K562 treated with DMSO at 1 percent for 4 hours (cell line): ENCODE results near the gene INTS1. TPM values are rescaled to one million over a fixed set of nuclear protein-coding genes. Genes with fewer than 3 reads are reported as not detected.

Experiments
- total RNA-seq: library from RNA; unstranded; fragments of 300-600 nt; gene quantifications from 2 replicates; pipeline ENCODE4 v1.2.3, GENCODE V29; 2022; ENCODE audit not compliant: insufficient read depth

Gene INTS1, protein sequence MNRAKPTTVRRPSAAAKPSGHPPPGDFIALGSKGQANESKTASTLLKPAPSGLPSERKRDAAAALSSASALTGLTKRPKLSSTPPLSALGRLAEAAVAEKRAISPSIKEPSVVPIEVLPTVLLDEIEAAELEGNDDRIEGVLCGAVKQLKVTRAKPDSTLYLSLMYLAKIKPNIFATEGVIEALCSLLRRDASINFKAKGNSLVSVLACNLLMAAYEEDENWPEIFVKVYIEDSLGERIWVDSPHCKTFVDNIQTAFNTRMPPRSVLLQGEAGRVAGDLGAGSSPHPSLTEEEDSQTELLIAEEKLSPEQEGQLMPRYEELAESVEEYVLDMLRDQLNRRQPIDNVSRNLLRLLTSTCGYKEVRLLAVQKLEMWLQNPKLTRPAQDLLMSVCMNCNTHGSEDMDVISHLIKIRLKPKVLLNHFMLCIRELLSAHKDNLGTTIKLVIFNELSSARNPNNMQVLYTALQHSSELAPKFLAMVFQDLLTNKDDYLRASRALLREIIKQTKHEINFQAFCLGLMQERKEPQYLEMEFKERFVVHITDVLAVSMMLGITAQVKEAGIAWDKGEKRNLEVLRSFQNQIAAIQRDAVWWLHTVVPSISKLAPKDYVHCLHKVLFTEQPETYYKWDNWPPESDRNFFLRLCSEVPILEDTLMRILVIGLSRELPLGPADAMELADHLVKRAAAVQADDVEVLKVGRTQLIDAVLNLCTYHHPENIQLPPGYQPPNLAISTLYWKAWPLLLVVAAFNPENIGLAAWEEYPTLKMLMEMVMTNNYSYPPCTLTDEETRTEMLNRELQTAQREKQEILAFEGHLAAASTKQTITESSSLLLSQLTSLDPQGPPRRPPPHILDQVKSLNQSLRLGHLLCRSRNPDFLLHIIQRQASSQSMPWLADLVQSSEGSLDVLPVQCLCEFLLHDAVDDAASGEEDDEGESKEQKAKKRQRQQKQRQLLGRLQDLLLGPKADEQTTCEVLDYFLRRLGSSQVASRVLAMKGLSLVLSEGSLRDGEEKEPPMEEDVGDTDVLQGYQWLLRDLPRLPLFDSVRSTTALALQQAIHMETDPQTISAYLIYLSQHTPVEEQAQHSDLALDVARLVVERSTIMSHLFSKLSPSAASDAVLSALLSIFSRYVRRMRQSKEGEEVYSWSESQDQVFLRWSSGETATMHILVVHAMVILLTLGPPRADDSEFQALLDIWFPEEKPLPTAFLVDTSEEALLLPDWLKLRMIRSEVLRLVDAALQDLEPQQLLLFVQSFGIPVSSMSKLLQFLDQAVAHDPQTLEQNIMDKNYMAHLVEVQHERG (N-terminal part only)
- total RNA-seq = 64.1 and 64.6 TPM in 2 replicates

DNA sequence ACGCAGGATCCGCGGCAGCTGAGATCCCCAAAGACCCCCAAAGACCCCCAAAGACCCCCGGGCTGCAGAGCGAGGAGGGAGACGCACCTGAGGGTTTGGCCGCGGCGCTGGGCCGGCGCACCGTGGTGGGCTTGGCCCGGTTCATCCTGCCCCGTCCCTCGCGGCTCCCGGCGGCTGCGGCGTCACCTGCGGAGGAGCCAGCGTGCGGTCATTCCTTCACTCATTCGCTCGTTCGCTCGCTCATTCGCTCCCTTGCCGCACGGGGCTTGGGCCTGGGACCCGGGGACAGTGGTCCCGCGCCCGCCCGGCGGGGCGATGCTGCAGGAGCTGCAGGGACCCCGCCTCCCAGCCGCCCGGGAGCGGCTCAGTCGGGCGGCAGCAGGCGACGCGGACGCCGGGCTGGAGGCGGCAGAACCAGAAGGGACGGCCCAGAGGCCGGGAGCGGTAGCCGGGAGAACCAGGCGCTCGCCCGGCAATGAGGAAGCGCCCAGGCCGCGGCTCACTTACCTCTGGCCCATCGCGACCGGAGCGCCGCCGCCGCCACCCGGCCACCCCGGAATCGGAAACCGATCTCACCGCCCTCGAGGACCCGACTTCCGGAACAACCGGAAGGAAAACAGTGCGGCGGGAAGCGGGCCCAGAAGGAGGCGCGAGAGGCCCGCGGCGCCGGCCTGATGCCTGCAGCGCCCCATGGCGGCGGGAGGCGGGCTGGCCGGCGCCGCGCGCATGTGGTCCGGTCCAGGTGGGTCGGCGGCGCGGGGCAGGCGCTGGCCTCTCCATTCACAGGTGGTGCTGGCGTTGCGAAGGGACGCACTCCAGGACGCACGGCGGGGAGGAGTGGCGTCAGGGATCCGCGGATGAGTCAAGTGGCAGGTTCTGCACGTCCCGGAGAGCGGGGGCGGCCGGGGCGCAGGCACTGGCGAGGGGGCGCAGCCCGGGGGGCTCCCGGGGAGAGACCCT lies at the start of gene INTS1:
TSS of gene INTS1 (minus strand) at position 574 of the 960 bp plus-strand sequence. CDS start at position 145, 429 bp downstream.

DNA sequence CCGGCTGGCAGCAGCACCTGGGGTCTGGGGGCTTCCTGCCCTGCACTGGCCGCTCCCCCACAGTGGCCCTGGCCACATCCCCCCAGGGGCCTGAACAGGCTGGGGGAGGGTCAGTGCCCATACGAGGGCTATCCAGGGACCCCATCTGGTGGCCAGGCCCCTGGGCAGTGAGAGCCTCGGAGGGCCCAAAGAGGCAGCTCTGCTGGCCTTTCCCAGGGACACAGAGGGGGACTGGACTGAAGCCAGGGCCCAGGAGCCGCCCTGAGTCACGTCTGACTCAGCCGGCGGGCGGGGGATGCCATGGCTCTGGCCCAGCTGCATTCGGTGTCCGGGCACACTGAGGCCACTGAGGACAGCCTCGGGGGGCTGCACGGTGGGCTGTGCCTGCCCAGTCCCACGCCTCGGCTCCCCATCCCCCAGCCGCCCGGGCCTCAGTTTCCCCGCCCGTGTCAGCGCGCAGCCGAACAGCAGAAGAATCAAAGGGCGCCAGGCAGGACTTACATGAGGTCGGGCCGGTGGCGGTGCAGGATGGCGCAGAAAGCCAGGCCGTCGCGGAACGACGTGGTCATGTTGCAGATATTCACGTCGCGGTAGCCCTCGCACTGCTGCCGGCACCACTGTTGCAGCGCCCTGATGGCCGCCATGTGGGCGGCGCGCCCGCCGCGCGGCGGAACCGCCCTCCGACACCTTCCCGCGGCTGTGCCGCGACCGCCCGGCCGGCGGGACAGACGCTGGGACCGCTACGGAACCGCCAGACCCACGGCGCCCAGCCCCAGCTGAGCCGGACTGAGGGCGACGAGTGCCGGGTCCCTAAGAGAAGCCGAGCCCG lies 45.3 kb downstream of the INTS1 start, which contains the start of gene MICALL2:
TSS of gene MICALL2 (minus strand) at position 788 of the 829 bp plus-strand sequence. CDS start at position 644, 144 bp downstream.

Other genes starting within 250 kb of the INTS1 start
- gene MICALL2, start 44.9 kb downstream of the INTS1 start, total RNA-seq = 27.4 and 58.1 TPM in 2 replicates
- gene MAFK, start 26.3 kb upstream of the INTS1 start, total RNA-seq = 10.9 and 11.5 TPM in 2 replicates
- 0.28 TPM in 1 of 2 replicates, not detected in the other for gene TMEM184A, start 51.8 kb upstream of the INTS1 start, total RNA-seq
- 57.9 and 80.9 TPM in 2 replicates for gene PSMG3, start 65.6 kb upstream of the INTS1 start, total RNA-seq
- 0.15 and 0.53 TPM in 2 replicates for gene ELFN1, start 165.9 kb upstream of the INTS1 start, total RNA-seq